ENCODE results near the gene RSRP1. TPM values are rescaled to one million over a fixed set of nuclear protein-coding genes. Genes with fewer than 3 reads are reported as not detected.

The RSRP1 gene
- total and polyA plus RNA-seq, 2 of the 4 experiments (the other 2 are of a cell fraction): 71.0 TPM

DNA sequence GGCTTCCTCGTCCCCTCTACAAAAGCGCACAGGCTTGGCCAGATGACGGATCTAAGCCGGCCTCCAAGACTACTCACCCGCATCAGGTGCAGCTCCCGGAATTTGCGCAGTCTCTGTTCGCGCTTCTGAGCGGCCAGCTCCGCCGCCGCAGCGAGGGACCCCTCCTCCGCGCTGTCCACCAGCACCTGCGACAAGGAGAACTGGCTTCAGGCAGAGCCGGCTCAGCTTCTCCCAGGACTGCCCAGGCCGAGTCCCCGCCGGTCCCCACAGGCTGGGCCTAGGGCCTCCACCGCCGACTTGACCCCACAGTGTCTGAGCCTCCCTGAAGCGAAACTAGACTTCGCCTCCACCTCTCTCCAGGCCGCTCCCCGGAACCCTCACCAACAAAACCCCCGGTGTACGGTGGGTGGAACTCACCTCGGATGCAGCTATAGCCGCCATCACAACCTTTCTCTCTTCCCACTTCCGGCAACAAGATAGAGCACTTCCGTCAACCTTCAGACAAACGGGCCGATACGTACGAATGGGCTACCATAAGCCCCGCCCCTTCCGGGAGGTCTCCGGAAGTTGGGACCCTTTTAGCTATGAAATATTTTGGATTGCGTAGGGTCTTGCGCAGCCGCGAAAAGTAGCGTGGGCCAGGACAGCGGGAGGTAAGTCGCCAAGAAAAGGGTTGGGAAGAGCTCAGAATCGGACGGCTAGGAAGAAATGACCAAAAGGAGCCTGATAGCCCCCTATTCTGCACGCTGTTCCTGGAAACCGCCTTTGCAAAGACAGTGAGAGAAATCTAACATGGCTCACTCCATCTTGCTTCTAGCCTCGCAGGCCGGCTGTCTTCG lies 15.0 kb downstream of the RSRP1 start, which contains the start of gene SYF2:
TSS of gene SYF2 (minus strand) at position 476 of the 839 bp plus-strand sequence. CDS start at position 441, 35 bp downstream.
- H2BK15ac ChIP-seq (ENCODE audit: low read depth, low read length): peak within 1 kb of the TSS; percentile 13; the same call in 1 of the 3 replicates
- H3K27me3 ChIP-seq (ENCODE audit: control insufficient read depth, insufficient read depth, low read length): no peaks in the 10 kb centered on the region
- peaks cover 5% of the 10 kb centered on the region; the same call in 1 of the 2 replicates for H3K36me3 ChIP-seq (ENCODE audit: control insufficient read depth, insufficient read depth, low read length)
- 1% methylated on average over 28 of the region's 54 CpGs; no CpG with 5 or more reads in 1 of the 2 experiments for WGBS, 2 experiments (ENCODE audit: extremely low coverage in 2 of 2, insufficient read length in 1 of 2)
- H2AK5ac ChIP-seq (ENCODE audit: low read depth, low read length): peak within 1 kb of the TSS; percentile 87
- 0 out of 2 replicates have a peak within 1 kb of the TSS, but pooled peaks have one; percentile 17 for H2BK20ac ChIP-seq (ENCODE audit: low read depth, low read length)
- peak within 1 kb of the TSS; percentile 89 for H3K9ac ChIP-seq (ENCODE audit: low read depth, low read length)
- in situ Hi-C loops (cut with MboI; ENCODE audit: low sequenced_read_pairs): loop anchor here (25.0 kb wide), 1 partner anchor 580 kb away; the partner anchor contains the start of genes MTFR1L and SELENON
- H2AFZ ChIP-seq (replicated peaks; ENCODE audit: low read length, poor library complexity): peak within 1 kb of the TSS; percentile 96
- ATAC-seq (ENCODE audit: low read depth) (peak; percentile 86), DNase-seq (peak; percentile 91)
- peak within 1 kb of the TSS; percentile 86 to 99 for H4K8ac ChIP-seq (ENCODE audit: low read depth in 2 of 2, low read length in 2 of 2)
- peak within 1 kb of the TSS; percentile 96 for H3K4me2 ChIP-seq (ENCODE audit: low read depth, low read length)
- H3K9me3 ChIP-seq (ENCODE audit: control insufficient read depth, insufficient read depth, low read length): no peaks in the 10 kb centered on the region
- H2BK5ac ChIP-seq (ENCODE audit: low read depth, low read length, poor library complexity, severe bottlenecking): peak within 1 kb of the TSS; percentile 90
- CTCF ChIA-PET: interaction anchor here (0.5 kb wide), 1 partner anchor 637 kb away, joined by 3 read pairs; no protein-coding TSS in a partner anchor
- H3K56ac ChIP-seq (ENCODE audit: extremely low read depth, insufficient read depth, low read length): peak within 1 kb of the TSS; percentile 90
- TSS peak; percentile 65 for BruUV-seq (replicated peaks)
- POLR2A ChIA-PET (ENCODE audit: unreplicated experiment): interaction anchor here (2.6 kb wide), 1 partner anchor 15 kb away, joined by 12 read pairs; the partner anchor contains the start of gene RSRP1
- H4K91ac ChIP-seq (ENCODE audit: insufficient read depth, low read depth, low read length): peak within 1 kb of the TSS; percentile 86
- peaks cover 15 to 50% of the 10 kb centered on the region in 2 experiments for H3K79me1 ChIP-seq (ENCODE audit: low read depth in 1 of 2, low read length in 2 of 2)
- peak within 1 kb of the TSS; percentile 45; the same call in 1 of the 2 replicates for H2BK120ac ChIP-seq (ENCODE audit: low read depth, low read length)
- peak within 1 kb of the TSS; percentile 97 for H3K23ac ChIP-seq (ENCODE audit: low read depth, low read length)
- dilution Hi-C loops (cut with HindIII; ENCODE audit: low sequenced_read_pairs, unreplicated experiment): no loop called here
- peak within 1 kb of the TSS; percentile 96 for H3K4ac ChIP-seq (ENCODE audit: low read depth, low read length)
- H3K18ac ChIP-seq (ENCODE audit: low read depth, low read length): peak within 1 kb of the TSS; percentile 70
- H4K5ac ChIP-seq (ENCODE audit: low read depth, low read length): peak within 1 kb of the TSS; percentile 91
- peaks cover 3% of the 10 kb centered on the region; the same call in 1 of the 2 replicates for H4K20me1 ChIP-seq (ENCODE audit: insufficient read depth, low read length)
- peaks cover 2% of the 10 kb centered on the region for H3K4me1 ChIP-seq (ENCODE audit: control insufficient read depth, insufficient read depth, low read length)
- intact Hi-C loops (cut with micrococcal nuclease): no loop called here
- H3K27ac ChIP-seq (ENCODE audit: insufficient read depth, low read length): peak within 1 kb of the TSS; percentile 89
- peak within 1 kb of the TSS; percentile 96 for H2AK9ac ChIP-seq (replicated peaks; ENCODE audit: low read depth, low read length, poor library complexity)
- peak within 1 kb of the TSS; percentile 76 for H3K4me3 ChIP-seq (ENCODE audit: insufficient read depth, low read depth, low read length)
- H3K14ac ChIP-seq (replicated peaks; ENCODE audit: low read depth, low read length): peak within 1 kb of the TSS; percentile 98
- peaks cover 7% of the 10 kb centered on the region; the same call in 1 of the 2 replicates for H3K9me1 ChIP-seq (ENCODE audit: insufficient read depth, low read length)
- no peak for TF ChIP-seq BHLHE40 (IDR thresholded peaks at IDR 0.05; ENCODE audit: low read depth, low read length)
- TF ChIP-seq CEBPB (IDR thresholded peaks at IDR 0.05; ENCODE audit: low read depth, low read length): peak; percentile 62; the same call in 1 of the 2 replicates
- TF ChIP-seq, protein P1, sequence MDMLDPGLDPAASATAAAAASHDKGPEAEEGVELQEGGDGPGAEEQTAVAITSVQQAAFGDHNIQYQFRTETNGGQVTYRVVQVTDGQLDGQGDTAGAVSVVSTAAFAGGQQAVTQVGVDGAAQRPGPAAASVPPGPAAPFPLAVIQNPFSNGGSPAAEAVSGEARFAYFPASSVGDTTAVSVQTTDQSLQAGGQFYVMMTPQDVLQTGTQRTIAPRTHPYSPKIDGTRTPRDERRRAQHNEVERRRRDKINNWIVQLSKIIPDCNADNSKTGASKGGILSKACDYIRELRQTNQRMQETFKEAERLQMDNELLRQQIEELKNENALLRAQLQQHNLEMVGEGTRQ (IDR thresholded peaks at IDR 0.05; ENCODE audit: low read depth, low read length): 0 out of 2 replicates have a peak, but pooled peaks have one; percentile 26
- TF ChIP-seq FOS (IDR thresholded peaks at IDR 0.05; ENCODE audit: low read depth, low read length): no peak
- TF ChIP-seq SMC3 (IDR thresholded peaks at IDR 0.05; ENCODE audit: low read depth, low read length): no peak
- no peak for TF ChIP-seq RFX5 (IDR thresholded peaks at IDR 0.05; ENCODE audit: low read depth, low read length)
- peak; percentile 78; the same call in 1 of the 2 replicates for TF ChIP-seq POLR2A (IDR thresholded peaks at IDR 0.05; ENCODE audit: low read depth, low read length)
- TF ChIP-seq RCOR1 (IDR thresholded peaks at IDR 0.05; ENCODE audit: insufficient replicate concordance, low read length): no peak
- TF ChIP-seq CHD1 (IDR thresholded peaks at IDR 0.05; ENCODE audit: low read depth, low read length): no peak
- peak; percentile 2; the same call in 1 of the 2 replicates for TF ChIP-seq MXI1 (IDR thresholded peaks at IDR 0.05; ENCODE audit: borderline replicate concordance, low read depth, low read length)
- no peak for TF ChIP-seq ELK1 (IDR thresholded peaks at IDR 0.05; ENCODE audit: borderline replicate concordance, low read depth, low read length)
- TF ChIP-seq NFE2L2 (IDR thresholded peaks at IDR 0.05; ENCODE audit: low read depth, low read length): no peak
- TF ChIP-seq RAD21 (IDR thresholded peaks at IDR 0.05; ENCODE audit: low read length): no peak
